OCI-LY7 (cell line): ENCODE data around the gene IQSEC1.

Experiments
- EZH2phosphoT487 ChIP-seq: fragments of 200-600 bp; sonication (generic); IDR thresholded peaks from 2 replicates; pipeline ENCODE4 v1.6.1; 2018; ENCODE audit warnings: low read depth, borderline replicate concordance, mild to moderate bottlenecking, mixed run types, antibody characterized with exemption, low read length, moderate library complexity, mixed read lengths
- TF ChIP-seq, protein P1 (sequence below): fragments of 200-600 bp; sonication (generic); conservative IDR thresholded peaks from 2 replicates; pipeline ENCODE4 v1.5.1; 2014; ENCODE audit warnings: mild to moderate bottlenecking, antibody characterized with exemption, low read length, moderate library complexity, mixed read lengths

DNA sequence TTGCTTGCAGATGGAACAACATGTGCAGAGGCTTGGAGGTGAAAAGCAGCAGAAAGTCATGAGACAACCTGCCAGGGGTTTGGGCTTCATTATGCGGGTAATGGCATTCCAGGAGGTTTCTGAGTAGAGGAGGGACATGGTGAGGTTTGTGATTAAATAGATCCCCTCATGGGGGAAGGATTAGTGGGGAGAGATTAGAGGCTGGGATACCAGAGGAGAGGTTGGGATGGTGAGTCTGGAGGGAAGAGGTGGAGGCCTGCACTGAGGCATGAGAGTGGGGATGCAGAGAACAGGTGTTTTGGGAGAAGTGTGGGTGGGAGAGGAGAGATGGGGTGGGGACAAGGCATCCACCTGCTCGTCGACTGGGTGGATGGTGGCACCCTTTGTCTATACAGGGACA is 6.8 kb upstream of the IQSEC1 start:
- TF ChIP-seq, protein P1, sequence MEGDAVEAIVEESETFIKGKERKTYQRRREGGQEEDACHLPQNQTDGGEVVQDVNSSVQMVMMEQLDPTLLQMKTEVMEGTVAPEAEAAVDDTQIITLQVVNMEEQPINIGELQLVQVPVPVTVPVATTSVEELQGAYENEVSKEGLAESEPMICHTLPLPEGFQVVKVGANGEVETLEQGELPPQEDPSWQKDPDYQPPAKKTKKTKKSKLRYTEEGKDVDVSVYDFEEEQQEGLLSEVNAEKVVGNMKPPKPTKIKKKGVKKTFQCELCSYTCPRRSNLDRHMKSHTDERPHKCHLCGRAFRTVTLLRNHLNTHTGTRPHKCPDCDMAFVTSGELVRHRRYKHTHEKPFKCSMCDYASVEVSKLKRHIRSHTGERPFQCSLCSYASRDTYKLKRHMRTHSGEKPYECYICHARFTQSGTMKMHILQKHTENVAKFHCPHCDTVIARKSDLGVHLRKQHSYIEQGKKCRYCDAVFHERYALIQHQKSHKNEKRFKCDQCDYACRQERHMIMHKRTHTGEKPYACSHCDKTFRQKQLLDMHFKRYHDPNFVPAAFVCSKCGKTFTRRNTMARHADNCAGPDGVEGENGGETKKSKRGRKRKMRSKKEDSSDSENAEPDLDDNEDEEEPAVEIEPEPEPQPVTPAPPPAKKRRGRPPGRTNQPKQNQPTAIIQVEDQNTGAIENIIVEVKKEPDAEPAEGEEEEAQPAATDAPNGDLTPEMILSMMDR, result no peak
- TF ChIP-seq EZH2phosphoT487, result no peak
